ENCODE measurements around the gene FABP7. TPM values are rescaled to one million over a fixed set of nuclear protein-coding genes. Genes with fewer than 3 reads are reported as not detected.

The FABP7 gene
- total and polyA plus RNA-seq, 5 experiments from 2014 or later, result not detected

DNA sequence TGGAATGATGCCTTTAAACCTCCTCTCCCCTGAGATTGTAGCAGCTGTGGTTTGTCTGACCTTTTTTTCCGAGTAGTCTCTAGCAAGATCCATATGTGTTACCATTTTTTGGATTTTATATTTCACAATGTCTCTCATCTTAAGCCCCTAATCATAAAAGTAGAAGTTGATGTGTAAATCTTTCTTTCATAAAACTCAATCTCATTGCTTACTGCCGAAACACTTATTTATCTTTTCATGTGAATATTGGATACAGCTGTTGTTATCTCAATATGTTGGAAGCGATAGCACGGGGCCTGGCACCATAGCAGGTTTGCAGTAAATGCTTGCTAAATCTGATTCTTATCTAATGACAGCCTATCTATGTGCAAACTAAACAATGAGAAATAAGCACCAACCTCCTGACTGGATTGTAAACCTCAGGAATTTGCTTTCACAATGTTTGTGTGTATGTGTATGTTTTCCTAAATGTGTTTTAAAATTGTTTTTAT lies 23.7 kb downstream of the FABP7 start:
- H3K4me3 Mint-ChIP-seq, result no peak overlapping the region
- no peak overlapping the region for H3K27ac Mint-ChIP-seq
- no peaks in the 10 kb centered on the region for H3K4me1 Mint-ChIP-seq
- H3K27me3 Mint-ChIP-seq, result no peaks in the 10 kb centered on the region
- H3K36me3 Mint-ChIP-seq, result no peaks in the 10 kb centered on the region
- H3K9me3 Mint-ChIP-seq, result no peaks in the 10 kb centered on the region
- ATAC-seq (no peak), DNase-seq (no peak)
- POLR2A ChIA-PET, result no interaction called here

- DNase-seq, result no peak
- no peaks in the 10 kb centered on the region for H3K9me3 Mint-ChIP-seq
- ATAC-seq, result no peak
- POLR2A ChIA-PET, result no interaction called here
- H3K4me1 Mint-ChIP-seq, result no peaks in the 10 kb centered on the region
- no peaks in the 10 kb centered on the region for H3K27me3 Mint-ChIP-seq
- no peaks in the 10 kb centered on the region for H3K36me3 Mint-ChIP-seq
- no peak overlapping the region for H3K27ac Mint-ChIP-seq
- no peak overlapping the region for H3K4me3 Mint-ChIP-seq
Measured at GRCh38 chr6:122804962-122805485, 25.5 kb downstream of the FABP7 start.

DNA sequence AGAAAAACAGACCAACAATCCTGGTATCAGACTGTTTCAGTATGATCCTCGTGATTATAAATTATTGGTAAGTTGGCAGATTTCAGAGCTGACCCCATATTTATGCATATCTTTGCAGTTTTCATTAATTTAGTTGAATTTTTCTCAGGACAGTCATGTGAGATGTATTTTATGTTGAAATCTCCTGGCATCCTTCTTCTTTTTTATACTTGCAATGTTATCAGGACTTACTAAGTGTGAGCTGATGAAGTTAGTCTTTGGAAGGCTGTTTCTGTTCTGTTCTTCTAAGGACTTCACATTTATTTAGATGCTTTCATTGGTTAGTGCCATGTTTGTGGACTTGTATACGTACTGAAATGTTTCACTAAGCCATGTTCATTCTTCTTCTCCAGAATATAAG lies 26.8 kb downstream of the FABP7 start:
- no peak overlapping the region for H3K4me3 Mint-ChIP-seq
- no peaks in the 10 kb centered on the region for H3K4me1 Mint-ChIP-seq
- no peaks in the 10 kb centered on the region for H3K9me3 Mint-ChIP-seq
- no peak overlapping the region for H3K27ac Mint-ChIP-seq
- H3K27me3 Mint-ChIP-seq, result no peaks in the 10 kb centered on the region
- no peaks in the 10 kb centered on the region for H3K36me3 Mint-ChIP-seq
- ATAC-seq (no peak), DNase-seq (no peak)
- POLR2A ChIA-PET, result interaction anchor here (0.6 kb wide), 1 partner anchor 17 kb away, joined by 5 read pairs; no protein-coding TSS in a partner anchor

- Mint-ChIP-seq H3K4me3 (no peak overlapping the region), H3K36me3 (no peaks in the 10 kb centered on the region), H3K9me3 (no peaks in the 10 kb centered on the region), H3K27ac (peak overlapping the region in 1 of 10 donors; percentile 33), H3K4me1 (no peaks in the 10 kb centered on the region), H3K27me3 (no peaks in the 10 kb centered on the region)
- ATAC-seq (no peak), DNase-seq (no peak)
- POLR2A ChIA-PET, result no interaction called here
Measured at GRCh38 chr6:122808121-122808885, 28.8 kb downstream of the FABP7 start.

GRCh38 chr6:122809001-122809400 lies 29.5 kb downstream of the FABP7 start:
- DNase-seq (no peak), ATAC-seq (no peak)
- Mint-ChIP-seq H3K36me3 (no peaks in the 10 kb centered on the region), H3K27ac (no peak overlapping the region), H3K4me1 (no peaks in the 10 kb centered on the region), H3K9me3 (no peaks in the 10 kb centered on the region), H3K4me3 (no peak overlapping the region), H3K27me3 (peaks cover 0 to 2% (median 0%) of the 10 kb centered on the region in 5 donors)
- POLR2A ChIA-PET, result no interaction called here

DNA sequence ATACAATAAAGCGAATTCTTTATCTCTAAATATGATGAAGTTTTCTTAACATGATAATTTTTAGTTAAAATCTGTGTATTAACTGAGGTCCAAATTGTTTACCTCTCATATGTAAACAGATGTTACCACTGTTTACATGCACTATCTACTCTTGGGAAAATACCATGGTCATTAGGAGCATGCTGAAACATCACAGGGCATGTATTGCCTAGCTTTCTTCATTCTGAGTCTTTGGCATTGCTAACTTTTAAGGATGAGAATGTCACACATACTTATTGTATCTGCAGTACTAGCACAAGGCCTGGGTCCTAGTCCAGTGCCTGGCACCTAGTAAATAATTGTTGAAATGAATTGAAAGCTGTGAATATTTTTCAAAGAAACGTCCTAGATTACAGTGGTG lies 30.2 kb downstream of the FABP7 start:
- ATAC-seq, result no peak
- DNase-seq, result no peak
- Mint-ChIP-seq H3K4me3 (no peak overlapping the region), H3K9me3 (no peaks in the 10 kb centered on the region), H3K27me3 (peaks cover 0 to 3% (median 0%) of the 10 kb centered on the region in 5 donors), H3K36me3 (no peaks in the 10 kb centered on the region), H3K27ac (no peak overlapping the region), H3K4me1 (no peaks in the 10 kb centered on the region)
- POLR2A ChIA-PET, result no interaction called here

GRCh38 chr6:122810189-122810588 lies 30.7 kb downstream of the FABP7 start:
- DNase-seq (no peak), ATAC-seq (no peak)
- Mint-ChIP-seq H3K4me3 (no peak overlapping the region), H3K9me3 (no peaks in the 10 kb centered on the region), H3K36me3 (no peaks in the 10 kb centered on the region), H3K4me1 (no peaks in the 10 kb centered on the region), H3K27ac (no peak overlapping the region), H3K27me3 (peaks cover 0 to 4% (median 0%) of the 10 kb centered on the region in 5 donors)
- POLR2A ChIA-PET, result no interaction called here

- no peak overlapping the region for H3K4me3 Mint-ChIP-seq
- H3K27ac Mint-ChIP-seq, result no peak overlapping the region
- H3K9me3 Mint-ChIP-seq, result no peaks in the 10 kb centered on the region
- POLR2A ChIA-PET, result no interaction called here
- H3K4me1 Mint-ChIP-seq, result no peaks in the 10 kb centered on the region
- DNase-seq (no peak), ATAC-seq (no peak)
- peaks cover 2 to 14% (median 2%) of the 10 kb centered on the region in 5 donors for H3K27me3 Mint-ChIP-seq
- H3K36me3 Mint-ChIP-seq, result no peaks in the 10 kb centered on the region
Measured at GRCh38 chr6:122817358-122817757, 37.8 kb downstream of the FABP7 start.

DNA sequence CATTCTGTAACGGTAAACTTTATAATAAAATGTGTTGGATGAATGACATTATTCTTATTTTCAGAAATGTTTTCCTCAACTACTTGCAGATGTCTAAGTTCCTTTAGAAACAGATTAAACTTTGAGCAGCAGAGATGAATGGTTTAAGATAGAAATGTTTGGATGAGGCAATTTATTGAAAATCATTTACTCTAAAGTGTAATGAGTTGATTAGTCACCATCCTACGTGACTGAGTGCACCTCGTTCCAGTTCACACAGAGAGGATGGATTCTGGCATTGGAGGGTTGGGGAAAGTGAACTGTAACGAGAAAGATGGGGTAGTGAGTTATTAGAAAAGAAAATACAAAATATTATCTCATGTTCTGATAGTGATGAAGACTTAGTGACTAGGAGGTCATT lies 38.2 kb downstream of the FABP7 start:
- no peaks in the 10 kb centered on the region for H3K4me1 Mint-ChIP-seq
- ATAC-seq, result no peak
- no peaks in the 10 kb centered on the region for H3K9me3 Mint-ChIP-seq
- H3K4me3 Mint-ChIP-seq, result no peak overlapping the region
- no peak overlapping the region for H3K27ac Mint-ChIP-seq
- POLR2A ChIA-PET, result no interaction called here
- DNase-seq, result no peak
- peaks cover 2 to 14% (median 2%) of the 10 kb centered on the region in 5 donors for H3K27me3 Mint-ChIP-seq
- no peaks in the 10 kb centered on the region for H3K36me3 Mint-ChIP-seq

- no peak for ATAC-seq
- Mint-ChIP-seq H3K4me3 (no peak overlapping the region), H3K36me3 (no peaks in the 10 kb centered on the region), H3K9me3 (no peaks in the 10 kb centered on the region), H3K4me1 (no peaks in the 10 kb centered on the region), H3K27me3 (peaks cover 0 to 14% (median 5%) of the 10 kb centered on the region in 5 donors), H3K27ac (no peak overlapping the region)
- POLR2A ChIA-PET, result no interaction called here
- no peak for DNase-seq
Measured at GRCh38 chr6:122818866-122819265, 39.4 kb downstream of the FABP7 start.

GRCh38 chr6:122821095-122821494 lies 41.6 kb downstream of the FABP7 start:
- Mint-ChIP-seq H3K36me3 (no peaks in the 10 kb centered on the region), H3K27ac (no peak overlapping the region), H3K27me3 (peaks cover 2 to 14% (median 5%) of the 10 kb centered on the region in 5 donors), H3K4me3 (no peak overlapping the region), H3K4me1 (no peaks in the 10 kb centered on the region), H3K9me3 (no peaks in the 10 kb centered on the region)
- DNase-seq (no peak), ATAC-seq (no peak)
- POLR2A ChIA-PET, result no interaction called here

DNA sequence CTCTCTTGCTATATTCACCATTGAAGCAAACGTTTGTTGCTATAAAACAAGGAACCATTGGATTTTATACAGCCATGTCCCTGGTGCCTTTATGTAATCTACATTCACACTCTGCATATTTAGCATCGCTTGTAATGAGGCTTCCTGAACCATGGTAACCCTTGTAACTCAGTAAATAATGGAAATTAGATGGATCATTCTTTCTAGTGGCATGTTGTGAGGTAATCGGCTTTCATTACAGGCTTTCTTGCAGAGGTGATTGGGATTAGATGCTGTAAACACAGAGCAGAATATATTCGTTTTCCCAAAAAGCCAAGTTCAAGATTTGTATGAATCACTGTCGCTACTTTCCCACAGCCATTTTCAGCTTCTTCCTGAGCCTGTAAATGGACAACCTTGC lies 45.6 kb downstream of the FABP7 start:
- Mint-ChIP-seq H3K9me3 (no peaks in the 10 kb centered on the region), H3K4me3 (no peak overlapping the region), H3K4me1 (no peaks in the 10 kb centered on the region), H3K36me3 (no peaks in the 10 kb centered on the region), H3K27me3 (peaks cover 2 to 9% (median 4%) of the 10 kb centered on the region in 5 donors), H3K27ac (no peak overlapping the region)
- DNase-seq (no peak), ATAC-seq (no peak)
- POLR2A ChIA-PET, result no interaction called here

- POLR2A ChIA-PET, result no interaction called here
- Mint-ChIP-seq H3K4me1 (no peaks in the 10 kb centered on the region), H3K4me3 (no peak overlapping the region), H3K27me3 (peaks cover 0 to 15% (median 4%) of the 10 kb centered on the region in 5 donors), H3K36me3 (no peaks in the 10 kb centered on the region), H3K9me3 (no peaks in the 10 kb centered on the region), H3K27ac (no peak overlapping the region)
- ATAC-seq (no peak), DNase-seq (no peak)
Measured at GRCh38 chr6:122829456-122829855, 49.9 kb downstream of the FABP7 start.

GRCh38 chr6:122831511-122831910 lies 52.0 kb downstream of the FABP7 start:
- ATAC-seq (no peak), DNase-seq (no peak)
- H3K9me3 Mint-ChIP-seq, result no peaks in the 10 kb centered on the region
- H3K36me3 Mint-ChIP-seq, result no peaks in the 10 kb centered on the region
- no peaks in the 10 kb centered on the region for H3K4me1 Mint-ChIP-seq
- no peak overlapping the region for H3K4me3 Mint-ChIP-seq
- H3K27ac Mint-ChIP-seq, result no peak overlapping the region
- H3K27me3 Mint-ChIP-seq, result peaks cover 2 to 21% (median 7%) of the 10 kb centered on the region in 5 donors
- POLR2A ChIA-PET, result no interaction called here
